HG02571 (cell line): ENCODE results near the gene STAT6.

Experiments
- ATAC-seq: cut with Tn5 transposase; IDR thresholded peaks from one replicate; pipeline ENCODE4 v1.9.1; 2021; ENCODE audit warnings: mild to moderate bottlenecking, moderate library complexity; ENCODE audit not compliant: unreplicated experiment

The STAT6 gene

GRCh38 chr12:57105011-57105753 is 6.0 kb downstream of the STAT6 start:
- no peak for ATAC-seq

- no peak for ATAC-seq
Observed at GRCh38 chr12:57104292-57104910, 6.8 kb downstream of the STAT6 start.

- ATAC-seq: no peak
Observed at GRCh38 chr12:57103856-57104255, 7.3 kb downstream of the STAT6 start.

- no peak for ATAC-seq
Observed at GRCh38 chr12:57101892-57102695, 9.1 kb downstream of the STAT6 start.

- no peak for ATAC-seq
Observed at GRCh38 chr12:57099766-57100165, 11.4 kb downstream of the STAT6 start.

GRCh38 chr12:57099047-57099714 is 12.0 kb downstream of the STAT6 start:
- no peak for ATAC-seq

DNA sequence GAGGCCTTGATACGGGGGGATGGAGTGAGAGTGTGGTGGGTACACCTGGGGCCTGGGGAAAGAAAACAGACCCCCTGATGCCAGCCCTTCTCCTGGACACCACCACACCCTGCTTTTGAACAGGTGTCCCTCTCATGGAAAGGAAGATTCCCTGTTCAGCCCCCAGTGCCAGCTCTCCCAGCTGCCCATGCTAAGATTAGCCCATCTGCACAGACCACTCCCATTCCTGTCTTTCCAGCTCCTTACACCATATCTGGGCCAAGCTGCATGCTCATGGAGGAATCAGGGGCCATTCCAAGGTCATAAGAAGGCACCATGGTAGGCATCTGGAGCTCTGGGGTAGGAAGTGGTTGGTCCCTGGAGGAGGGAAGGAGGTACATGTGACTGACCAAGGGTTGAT is 12.6 kb downstream of the STAT6 start:
- ATAC-seq: no peak

DNA sequence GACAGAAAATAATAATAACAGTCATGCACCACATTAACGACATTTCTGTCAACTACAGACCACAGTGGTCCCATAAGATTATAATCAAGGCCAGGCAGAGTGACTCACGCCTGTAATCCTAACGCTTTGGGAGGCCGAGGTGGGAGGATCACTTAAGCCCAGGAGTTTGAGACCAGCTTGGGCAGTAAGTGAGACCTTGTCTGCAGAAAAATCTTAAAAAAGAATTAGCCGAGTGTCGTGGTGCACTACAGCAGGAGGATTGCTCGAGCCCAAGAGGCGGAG is 13.7 kb downstream of the STAT6 start:
- no peak for ATAC-seq

- no peak for ATAC-seq
Observed at GRCh38 chr12:57096748-57097553, 14.2 kb downstream of the STAT6 start.

- ATAC-seq: no peak
Observed at GRCh38 chr12:57096099-57096572, 15.0 kb downstream of the STAT6 start.

DNA sequence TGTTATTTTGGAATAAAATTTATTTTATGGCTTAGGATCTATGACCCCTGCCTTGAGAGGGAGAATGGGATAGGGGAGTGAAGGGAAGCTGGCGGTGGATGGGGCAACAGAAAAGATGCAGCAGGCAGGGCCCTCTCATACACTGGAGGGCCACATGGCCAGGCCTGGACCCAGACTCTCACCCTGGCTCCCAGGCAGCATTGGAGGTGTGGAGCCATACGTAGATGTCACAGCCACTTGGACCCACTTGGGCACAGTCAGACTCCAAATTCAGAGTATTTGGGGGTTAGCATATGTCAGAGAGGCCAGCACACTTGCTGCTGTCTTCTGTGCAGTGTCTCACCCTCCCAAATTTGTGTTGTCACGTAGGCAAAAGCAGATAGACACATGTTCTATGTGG is 15.7 kb downstream of the STAT6 start:
- no peak for ATAC-seq

- ATAC-seq: no peak
Observed at GRCh38 chr12:57094208-57095160, 16.7 kb downstream of the STAT6 start.

- no peak for ATAC-seq
Observed at GRCh38 chr12:57093415-57094207, 17.6 kb downstream of the STAT6 start.

GRCh38 chr12:57092876-57093414 is 18.2 kb downstream of the STAT6 start:
- ATAC-seq: no peak

DNA sequence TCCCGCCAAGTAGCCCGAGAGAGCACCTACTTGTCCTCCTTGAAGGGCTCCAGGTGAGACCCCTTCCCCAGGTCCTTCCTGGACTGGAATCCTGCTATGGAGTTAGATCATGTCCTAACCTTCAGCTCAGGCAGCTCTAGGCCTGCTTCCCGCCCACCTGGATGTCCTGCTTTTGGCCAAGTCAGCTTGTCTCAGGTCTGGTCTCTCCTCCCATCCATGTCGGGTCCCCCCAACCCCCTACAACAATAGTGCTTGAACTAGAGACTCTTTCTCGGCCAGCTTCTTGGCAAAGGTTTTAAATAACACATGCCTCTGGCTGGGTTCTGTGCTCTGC is 18.7 kb downstream of the STAT6 start:
- ATAC-seq: no peak

DNA sequence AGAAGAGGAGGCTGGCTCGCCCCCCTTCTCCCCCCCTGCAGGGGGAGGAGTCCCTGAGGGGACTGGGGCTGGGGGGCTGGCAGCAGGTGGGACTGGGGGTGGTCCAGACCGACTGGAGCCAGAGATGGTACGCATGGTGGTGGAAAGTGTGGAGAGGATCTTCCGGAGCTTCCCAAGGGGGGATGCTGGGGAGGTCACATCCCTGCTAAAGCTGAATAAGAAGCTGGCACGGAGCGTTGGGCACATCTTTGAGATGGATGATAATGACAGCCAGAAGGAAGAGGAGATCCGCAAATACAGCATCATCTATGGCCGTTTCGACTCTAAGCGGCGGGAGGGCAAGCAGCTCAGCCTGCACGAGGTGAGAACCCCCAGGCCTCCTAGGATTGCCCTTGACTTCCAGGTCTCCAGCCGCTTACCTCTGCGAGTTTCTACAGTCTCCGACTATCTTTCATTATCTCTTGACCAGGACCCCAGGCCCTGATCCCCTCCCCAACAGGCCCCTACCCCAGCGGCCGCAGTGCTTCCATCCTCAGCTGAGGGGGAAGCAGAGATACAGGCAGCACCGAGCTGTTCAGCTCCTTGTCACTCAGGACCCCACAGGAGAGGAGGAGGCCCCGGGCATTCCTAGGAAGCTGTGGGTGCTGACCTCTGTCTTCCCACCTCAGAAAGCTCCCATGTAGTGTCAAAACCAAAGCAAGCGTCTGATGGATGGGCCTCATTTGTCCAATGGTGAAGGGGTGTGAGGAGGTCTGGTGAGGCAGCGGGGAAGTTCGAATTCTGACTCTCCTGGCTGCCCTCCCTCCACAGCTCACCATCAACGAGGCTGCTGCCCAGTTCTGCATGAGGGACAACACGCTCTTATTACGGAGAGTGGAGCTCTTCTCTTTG is 19.3 kb downstream of the STAT6 start:
- ATAC-seq: no peak

GRCh38 chr12:57090924-57091637 is 20.1 kb downstream of the STAT6 start:
- no peak for ATAC-seq
